Measurements from ENCODE around the gene ABCG1. TPM values are rescaled to one million over a fixed set of nuclear protein-coding genes. Genes with fewer than 3 reads are reported as not detected.
"Not testable (repeated sequence)": the region's sequence is repeated elsewhere in the genome, so short reads cannot be mapped to it uniquely, and the experiment has no call there.

Gene ABCG1
- total and polyA plus RNA-seq, 4 experiments from 2014 or later, result 1.5 to 19.6 (median 9.5) TPM

DNA sequence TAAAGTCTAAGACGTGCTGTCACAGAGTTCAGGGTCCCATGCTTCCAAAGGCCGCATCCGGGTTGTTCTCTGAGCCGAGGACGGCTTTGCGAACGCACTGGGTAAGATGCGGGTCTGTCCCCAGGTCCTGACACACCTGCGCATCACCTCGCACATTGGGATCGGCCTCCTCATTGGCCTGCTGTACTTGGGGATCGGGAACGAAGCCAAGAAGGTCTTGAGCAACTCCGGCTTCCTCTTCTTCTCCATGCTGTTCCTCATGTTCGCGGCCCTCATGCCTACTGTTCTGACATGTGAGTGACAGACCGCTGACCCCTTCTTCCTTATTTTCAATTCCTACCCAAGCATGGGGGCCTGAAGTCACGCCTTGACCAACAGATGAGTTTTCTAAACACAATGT is 71.0 kb downstream of the ABCG1 start:
- no peak for DNase-seq
- Mint-ChIP-seq H3K27me3 (no peaks in the 10 kb centered on the region), H3K36me3 (peaks cover 60 to 71% of the 10 kb centered on the region in 2 donors), H3K27ac (peak overlapping the region in 1 of 7 donors; percentile 63), H3K4me1 (no peaks in the 10 kb centered on the region), H3K9me3 (peaks cover 0 to 3% (median 0%) of the 10 kb centered on the region in 8 donors), H3K4me3 (no peak overlapping the region)
- Histone ChIP-seq H3K4me1 (ENCODE audit: insufficient read depth, low read length) (no peaks in the 10 kb centered on the region), H3K27ac (ENCODE audit: low read depth, low read length) (no peak overlapping the region), H3K27me3 (ENCODE audit: insufficient read depth, low read length) (no peaks in the 10 kb centered on the region), H3K9me3 (ENCODE audit: control insufficient read depth in 1 of 2, low read length in 2 of 2) (no peaks in the 10 kb centered on the region), H3K36me3 (ENCODE audit: insufficient read depth, low read length) (peaks cover 35% of the 10 kb centered on the region), H3K4me3 (ENCODE audit: low read length in 2 of 2) (no peak overlapping the region)
- intact Hi-C loops (cut with micrococcal nuclease), result no loop called here
- CTCF ChIA-PET (ENCODE audit: partially characterized antibody), result no interaction called here
- POLR2A ChIA-PET (ENCODE audit: partially characterized antibody), result no interaction called here

GRCh38 chr21:42290505-42290904 is 71.6 kb downstream of the ABCG1 start:
- Mint-ChIP-seq H3K27me3 (no peaks in the 10 kb centered on the region), H3K36me3 (peaks cover 60 to 70% of the 10 kb centered on the region in 2 donors), H3K27ac (peak overlapping the region in 1 of 7 donors; percentile 63), H3K9me3 (peaks cover 0 to 3% (median 0%) of the 10 kb centered on the region in 8 donors), H3K4me1 (no peaks in the 10 kb centered on the region), H3K4me3 (no peak overlapping the region)
- POLR2A ChIA-PET (ENCODE audit: partially characterized antibody), result no interaction called here
- H3K4me1 ChIP-seq (ENCODE audit: insufficient read depth, low read length), result no peaks in the 10 kb centered on the region
- CTCF ChIA-PET (ENCODE audit: partially characterized antibody), result interaction anchor here (1.0 kb wide), 1 partner anchor 145 kb away, joined by 3 read pairs; no protein-coding TSS in a partner anchor
- no peak overlapping the region for H3K27ac ChIP-seq (ENCODE audit: low read depth, low read length)
- H3K4me3 ChIP-seq (ENCODE audit: low read length in 2 of 2), result no peak overlapping the region
- DNase-seq, result peak in 1 of 5 donors; percentile 11
- no peaks in the 10 kb centered on the region for H3K27me3 ChIP-seq (ENCODE audit: insufficient read depth, low read length)
- peaks cover 35% of the 10 kb centered on the region for H3K36me3 ChIP-seq (ENCODE audit: insufficient read depth, low read length)
- no peaks in the 10 kb centered on the region for H3K9me3 ChIP-seq (ENCODE audit: control insufficient read depth in 1 of 2, low read length in 2 of 2)
- intact Hi-C loops (cut with micrococcal nuclease), result no loop called here

DNA sequence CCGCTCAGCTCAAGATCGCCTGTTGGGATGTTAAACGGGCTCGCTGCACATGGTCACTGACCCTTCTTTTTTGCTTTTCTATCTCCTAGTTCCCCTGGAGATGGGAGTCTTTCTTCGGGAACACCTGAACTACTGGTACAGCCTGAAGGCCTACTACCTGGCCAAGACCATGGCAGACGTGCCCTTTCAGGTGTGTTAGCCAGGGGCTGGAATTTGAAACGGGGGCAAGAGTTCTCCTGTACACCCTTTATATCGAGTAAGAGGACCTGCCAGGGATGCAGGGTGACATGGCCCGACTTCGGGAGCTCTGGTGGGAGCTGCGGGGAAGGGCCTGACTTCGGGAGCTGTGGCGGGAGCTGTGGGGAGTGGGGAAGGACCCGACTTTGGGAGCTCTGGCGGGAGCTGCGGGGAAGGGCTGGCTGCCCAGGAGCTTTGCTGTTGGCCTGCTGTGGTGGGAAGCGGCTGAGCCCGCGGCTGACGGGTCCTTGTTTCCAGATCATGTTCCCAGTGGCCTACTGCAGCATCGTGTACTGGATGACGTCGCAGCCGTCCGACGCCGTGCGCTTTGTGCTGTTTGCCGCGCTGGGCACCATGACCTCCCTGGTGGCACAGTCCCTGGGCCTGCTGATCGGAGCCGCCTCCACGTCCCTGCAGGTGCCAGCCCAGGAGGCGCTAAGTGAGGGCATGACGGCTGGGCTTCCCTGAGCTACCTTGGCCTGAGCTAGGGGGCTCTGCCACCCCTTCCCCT is 72.2 kb downstream of the ABCG1 start:
- H3K9me3 Mint-ChIP-seq, result peaks cover 0 to 3% (median 0%) of the 10 kb centered on the region in 8 donors
- DNase-seq, result no peak
- no peak overlapping the region for H3K4me3 Mint-ChIP-seq
- no peaks in the 10 kb centered on the region for H3K9me3 ChIP-seq (ENCODE audit: control insufficient read depth in 1 of 2, low read length in 2 of 2)
- H3K4me1 Mint-ChIP-seq, result no peaks in the 10 kb centered on the region
- no peak overlapping the region for H3K27ac ChIP-seq (ENCODE audit: low read depth, low read length)
- H3K27me3 Mint-ChIP-seq, result no peaks in the 10 kb centered on the region
- H3K4me1 ChIP-seq (ENCODE audit: insufficient read depth, low read length), result no peaks in the 10 kb centered on the region
- no peaks in the 10 kb centered on the region for H3K27me3 ChIP-seq (ENCODE audit: insufficient read depth, low read length)
- ChIA-PET POLR2A (ENCODE audit: partially characterized antibody) (no interaction called here), CTCF (ENCODE audit: partially characterized antibody) (interaction anchor here (1.0 kb wide), 1 partner anchor 145 kb away, joined by 3 read pairs; no protein-coding TSS in a partner anchor)
- intact Hi-C loops (cut with micrococcal nuclease), result no loop called here
- peaks cover 35% of the 10 kb centered on the region for H3K36me3 ChIP-seq (ENCODE audit: insufficient read depth, low read length)
- peak overlapping the region in 3 of 7 donors; percentile 9 to 64 (median 63) for H3K27ac Mint-ChIP-seq
- no peak overlapping the region for H3K4me3 ChIP-seq (ENCODE audit: low read length in 2 of 2)
- H3K36me3 Mint-ChIP-seq, result peaks cover 60 to 70% of the 10 kb centered on the region in 2 donors

- Histone ChIP-seq H3K27me3 (ENCODE audit: insufficient read depth, low read length) (no peaks in the 10 kb centered on the region), H3K9me3 (ENCODE audit: control insufficient read depth in 1 of 2, low read length in 2 of 2) (no peaks in the 10 kb centered on the region), H3K27ac (ENCODE audit: low read depth, low read length) (no peak overlapping the region), H3K36me3 (ENCODE audit: insufficient read depth, low read length) (peaks cover 31% of the 10 kb centered on the region), H3K4me3 (ENCODE audit: low read length in 2 of 2) (no peak overlapping the region), H3K4me1 (ENCODE audit: insufficient read depth, low read length) (no peaks in the 10 kb centered on the region)
- POLR2A ChIA-PET (ENCODE audit: partially characterized antibody), result no interaction called here
- H3K27me3 Mint-ChIP-seq, result no peaks in the 10 kb centered on the region
- intact Hi-C loops (cut with micrococcal nuclease), result no loop called here
- H3K4me3 Mint-ChIP-seq, result no peak overlapping the region
- H3K27ac Mint-ChIP-seq, result no peak overlapping the region
- CTCF ChIA-PET (ENCODE audit: partially characterized antibody), result no interaction called here
- no peak for DNase-seq
- H3K4me1 Mint-ChIP-seq, result no peaks in the 10 kb centered on the region
- H3K9me3 Mint-ChIP-seq, result no peaks in the 10 kb centered on the region
- peaks cover 59 to 69% of the 10 kb centered on the region in 2 donors for H3K36me3 Mint-ChIP-seq
Observed at GRCh38 chr21:42291751-42292562, 73.0 kb downstream of the ABCG1 start.

DNA sequence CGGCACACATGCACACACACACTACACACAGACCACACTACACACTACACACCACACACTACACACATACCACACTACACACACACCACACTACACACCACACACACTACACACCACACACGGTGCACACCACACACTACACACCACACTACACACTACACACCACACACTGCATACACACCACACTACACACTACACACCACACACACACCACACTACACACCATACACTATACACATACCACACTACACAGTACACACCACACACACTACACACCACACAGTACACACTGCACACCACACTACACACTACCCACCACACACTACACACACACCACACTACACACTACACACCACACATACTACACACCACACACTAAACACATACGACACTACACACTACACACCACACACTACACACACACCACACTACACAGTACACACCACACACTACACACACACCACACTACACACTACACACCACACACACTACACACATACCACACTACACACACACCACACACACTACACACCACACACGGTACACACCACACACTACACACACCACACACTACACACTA is 73.7 kb downstream of the ABCG1 start:
- H3K36me3 ChIP-seq (ENCODE audit: insufficient read depth, low read length), result peaks cover 26% of the 10 kb centered on the region
- H3K4me1 ChIP-seq (ENCODE audit: insufficient read depth, low read length); H3K9me3 ChIP-seq (ENCODE audit: control insufficient read depth in 1 of 2, low read length in 2 of 2); DNase-seq; H3K4me1 Mint-ChIP-seq; H3K27me3 ChIP-seq (ENCODE audit: insufficient read depth, low read length); H3K27me3 Mint-ChIP-seq; H3K27ac ChIP-seq (ENCODE audit: low read depth, low read length); CTCF ChIA-PET (ENCODE audit: partially characterized antibody); intact Hi-C loops (cut with micrococcal nuclease); H3K4me3 ChIP-seq (ENCODE audit: low read length in 2 of 2); H3K4me3 Mint-ChIP-seq; H3K27ac Mint-ChIP-seq; H3K9me3 Mint-ChIP-seq; POLR2A ChIA-PET (ENCODE audit: partially characterized antibody): not testable (repeated sequence)
- peaks cover 61 to 71% of the 10 kb centered on the region in 2 donors for H3K36me3 Mint-ChIP-seq

DNA sequence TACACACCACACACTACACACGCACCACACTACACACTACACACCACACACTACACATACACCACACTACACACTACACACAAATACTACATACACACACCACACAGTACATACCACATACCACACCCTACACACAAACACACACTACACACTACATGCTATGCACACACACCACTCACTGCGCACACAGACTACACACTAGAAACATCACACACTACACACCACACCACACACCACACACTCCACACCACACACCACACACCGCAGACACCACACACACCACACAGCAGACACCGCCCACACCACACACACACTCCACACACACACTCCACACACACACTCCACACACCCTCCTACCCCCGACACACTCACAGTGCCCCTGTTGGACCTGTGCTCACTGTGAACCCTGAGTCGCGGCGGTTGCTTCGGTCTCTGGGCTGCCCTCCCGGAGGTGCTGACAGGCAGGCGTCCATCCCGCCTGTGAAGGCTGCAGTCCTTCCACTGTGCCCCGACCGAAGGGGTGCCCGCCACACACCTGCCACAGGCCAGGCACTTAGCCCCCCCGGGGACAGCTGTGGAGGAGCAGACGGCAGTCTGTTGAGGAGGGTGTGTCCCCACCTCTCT is 74.8 kb downstream of the ABCG1 start:
- Mint-ChIP-seq H3K27me3 (no peaks in the 10 kb centered on the region), H3K9me3 (no peaks in the 10 kb centered on the region), H3K36me3 (peaks cover 51 to 64% of the 10 kb centered on the region in 2 donors), H3K4me1 (no peaks in the 10 kb centered on the region), H3K27ac (no peak overlapping the region), H3K4me3 (no peak overlapping the region)
- Histone ChIP-seq H3K27ac (ENCODE audit: low read depth, low read length) (no peak overlapping the region), H3K36me3 (ENCODE audit: insufficient read depth, low read length) (peaks cover 24% of the 10 kb centered on the region), H3K27me3 (ENCODE audit: insufficient read depth, low read length) (no peaks in the 10 kb centered on the region), H3K4me1 (ENCODE audit: insufficient read depth, low read length) (no peaks in the 10 kb centered on the region), H3K9me3 (ENCODE audit: control insufficient read depth in 1 of 2, low read length in 2 of 2) (no peaks in the 10 kb centered on the region), H3K4me3 (ENCODE audit: low read length in 2 of 2) (no peak overlapping the region)
- ChIA-PET CTCF (ENCODE audit: partially characterized antibody) (no interaction called here), POLR2A (ENCODE audit: partially characterized antibody) (no interaction called here)
- no peak for DNase-seq
- intact Hi-C loops (cut with micrococcal nuclease), result no loop called here
